Liver (tissue), 9 donors: ENCODE results near the gene ARHGAP6. TPM values are rescaled to one million over a fixed set of nuclear protein-coding genes. Genes with fewer than 3 reads are reported as not detected.

Source experiments
- DNase-seq: peaks from one replicate; pipeline ENCODE4 v3.0.0-alpha.2; 2017; ENCODE audit warnings: low spot score
- H3K27ac ChIP-seq, 2 donors: one replicate each; pipeline ENCODE4 v1.7.0; 2013; ENCODE audit warnings: inconsistent platforms in 2 of 2, low read length in 2 of 2, control low read depth in 1 of 2, low read depth in 1 of 2, mild to moderate bottlenecking in 1 of 2
- H3K27me3 ChIP-seq, 4 donors: one replicate each; pipeline versions ENCODE4 v1.6.1 to v1.7.0; 2013; ENCODE audit warnings: low read length in 3 of 4, inconsistent platforms in 1 of 4, mild to moderate bottlenecking in 1 of 4, moderate library complexity in 1 of 4; ENCODE audit not compliant: control insufficient read depth in 4 of 4, insufficient read depth in 4 of 4
- H3K36me3 ChIP-seq, 4 donors: one replicate each; pipeline versions ENCODE4 v1.6.1 to v1.7.0; 2013; ENCODE audit warnings: low read length in 3 of 4, mild to moderate bottlenecking in 3 of 4, low read depth in 1 of 4, moderate library complexity in 1 of 4; ENCODE audit not compliant: control insufficient read depth in 4 of 4, insufficient read depth in 3 of 4
- H3K4me1 ChIP-seq, 4 donors: one replicate each; pipeline versions ENCODE4 v1.6.1 to v1.7.0; 2013; ENCODE audit warnings: low read length in 3 of 4, mild to moderate bottlenecking in 3 of 4, moderate library complexity in 1 of 4; ENCODE audit not compliant: control insufficient read depth in 4 of 4, insufficient read depth in 4 of 4
- H3K4me3 ChIP-seq, 3 donors: one replicate each; pipeline versions ENCODE4 v1.6.1 to v1.7.0; 2013; ENCODE audit warnings: low read length in 3 of 3, control low read depth in 1 of 3, low read depth in 1 of 3, mild to moderate bottlenecking in 1 of 3
- H3K9ac ChIP-seq, 2 donors: one replicate each; pipeline ENCODE4 v1.7.0; 2013; ENCODE audit warnings: low read length in 2 of 2, mild to moderate bottlenecking in 2 of 2, moderate library complexity in 2 of 2, control low read depth in 1 of 2, low read depth in 1 of 2
- H3K9me3 ChIP-seq, 4 donors: one replicate each; pipeline versions ENCODE4 v1.6.1 to v1.7.0; 2013; ENCODE audit warnings: low read length in 3 of 4; ENCODE audit not compliant: control insufficient read depth in 4 of 4
- FOXA1 ChIP-seq: IDR thresholded peaks from 2 replicates; pipeline ENCODE4 v1.6.1; 2016; ENCODE audit warnings: antibody characterized with exemption
- GABPA ChIP-seq, 2 donors: IDR thresholded peaks in 1 of 2; conservative IDR thresholded peaks in 1 of 2; 2 replicates each; pipeline ENCODE4 v1.6.1; 2016; ENCODE audit warnings: antibody characterized with exemption in 2 of 2, mild to moderate bottlenecking in 1 of 2, moderate library complexity in 1 of 2
- HNF4G ChIP-seq: IDR thresholded peaks from 2 replicates; pipeline ENCODE4 v1.6.1; 2016; ENCODE audit warnings: antibody characterized with exemption
- JUND ChIP-seq, 2 donors: IDR thresholded peaks; 2 replicates each; pipeline ENCODE4 v1.6.1; 2016; ENCODE audit warnings: antibody characterized with exemption in 2 of 2
- NR2F2 ChIP-seq: IDR thresholded peaks from 2 replicates; pipeline ENCODE4 v1.6.1; 2016; ENCODE audit warnings: antibody characterized with exemption
- RAD21 ChIP-seq, 2 donors: IDR thresholded peaks; 2 replicates each; pipeline ENCODE4 v1.6.1; 2016; ENCODE audit warnings: antibody characterized with exemption in 2 of 2, mild to moderate bottlenecking in 2 of 2
- RXRA ChIP-seq, 2 donors: IDR thresholded peaks; 2 replicates each; pipeline ENCODE4 v1.6.1; 2017 to 2018; ENCODE audit warnings: antibody characterized with exemption in 2 of 2, mild to moderate bottlenecking in 1 of 2
- SP1 ChIP-seq: IDR thresholded peaks from 2 replicates; pipeline ENCODE4 v1.6.1; 2018; ENCODE audit warnings: antibody characterized with exemption, mild to moderate bottlenecking
- TAF1 ChIP-seq: conservative IDR thresholded peaks from 2 replicates; pipeline ENCODE4 v1.6.1; 2016; ENCODE audit warnings: antibody characterized with exemption, mild to moderate bottlenecking
- YY1 ChIP-seq: IDR thresholded peaks from 2 replicates; pipeline ENCODE4 v1.6.1; 2016; ENCODE audit warnings: antibody characterized with exemption, mild to moderate bottlenecking
- WGBS: extraction: QIAGEN DNeasy Blood & Tissue Kit; methylation state at CpG from one replicate; pipeline ENCODE4 v1.1.7; 2013; 5-methylcytosine and 5-hydroxymethylcytosine counted together
- polyA plus RNA-seq, 2 donors: library from polyadenylated mRNA; stranded (reverse) in 1 of 2; unstranded in 1 of 2; fragments of 200-250 nt in 1 of 2; fragments of >200 nt in 1 of 2; fragmentation: Nextera tagmentation in 1 of 2; extraction: Ambion mirVana in 1 of 2; gene quantifications; one replicate each; pipeline versions ENCODE4 v1.2.1 to v1.2.3, GENCODE V29; 2013 to 2015
- total RNA-seq, 2 donors: library from RNA; depleted of rRNA; stranded (reverse); fragments of >200 nt; gene quantifications; one replicate each; pipeline ENCODE4 v1.2.3, GENCODE V29; 2014
- TF ChIP-seq, protein P1 (sequence below): fragments of 150-350 bp; IDR thresholded peaks from 2 replicates; pipeline ENCODE4 v1.5.1; 2017; ENCODE audit warnings: improper control_type of control experiment, low read depth, low read length; ENCODE audit not compliant: missing input control
- TF ChIP-seq, protein P2 (sequence below): IDR thresholded peaks from 2 replicates; pipeline ENCODE4 v1.6.1; 2016; ENCODE audit warnings: antibody characterized with exemption
- TF ChIP-seq, protein P3 (sequence below): IDR thresholded peaks from 2 replicates; pipeline ENCODE4 v1.6.1; 2016; ENCODE audit warnings: antibody characterized with exemption, mild to moderate bottlenecking
- TF ChIP-seq, protein P4 (sequence below): IDR thresholded peaks from 2 replicates; pipeline ENCODE4 v1.6.1; 2016; ENCODE audit warnings: antibody characterized with exemption
- TF ChIP-seq, protein P5 (sequence below): IDR thresholded peaks from 2 replicates; pipeline ENCODE4 v1.6.1; 2016; ENCODE audit warnings: antibody characterized with exemption
- donor health status: healthy.
- donor health status: healthy.
- donor health status: healthy.
- donor health status: healthy.
- donor health status: healthy.

Gene ARHGAP6
- total and polyA plus RNA-seq, 4 donors = 0.10 to 2.2 (median 0.65) TPM

DNA sequence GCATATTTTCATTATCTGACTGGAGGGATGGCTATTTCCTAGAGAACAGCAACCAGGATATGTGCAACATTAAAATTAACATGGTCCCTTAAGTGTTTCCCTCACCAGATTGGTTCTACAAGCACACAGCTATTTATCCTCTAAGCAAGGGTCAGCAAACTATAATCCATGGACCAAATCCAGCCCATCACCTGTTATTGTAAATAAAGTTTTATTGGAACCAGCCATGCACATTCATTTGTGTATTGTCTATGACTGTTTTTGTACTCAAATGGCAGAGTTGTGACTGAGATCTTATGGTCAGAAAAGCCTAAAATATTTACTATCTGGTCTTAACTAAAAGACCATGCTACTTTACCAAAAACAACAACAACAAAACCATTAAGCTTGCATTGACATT lies 294.6 kb downstream of the ARHGAP6 start:
- Histone ChIP-seq H3K9ac (no peak overlapping the region), H3K27ac (no peak overlapping the region), H3K9me3 (no peaks in the 10 kb centered on the region), H3K4me1 (no peaks in the 10 kb centered on the region), H3K4me3 (no peak overlapping the region), H3K36me3 (no peaks in the 10 kb centered on the region), H3K27me3 (no peaks in the 10 kb centered on the region)
- TF ChIP-seq, protein P1, sequence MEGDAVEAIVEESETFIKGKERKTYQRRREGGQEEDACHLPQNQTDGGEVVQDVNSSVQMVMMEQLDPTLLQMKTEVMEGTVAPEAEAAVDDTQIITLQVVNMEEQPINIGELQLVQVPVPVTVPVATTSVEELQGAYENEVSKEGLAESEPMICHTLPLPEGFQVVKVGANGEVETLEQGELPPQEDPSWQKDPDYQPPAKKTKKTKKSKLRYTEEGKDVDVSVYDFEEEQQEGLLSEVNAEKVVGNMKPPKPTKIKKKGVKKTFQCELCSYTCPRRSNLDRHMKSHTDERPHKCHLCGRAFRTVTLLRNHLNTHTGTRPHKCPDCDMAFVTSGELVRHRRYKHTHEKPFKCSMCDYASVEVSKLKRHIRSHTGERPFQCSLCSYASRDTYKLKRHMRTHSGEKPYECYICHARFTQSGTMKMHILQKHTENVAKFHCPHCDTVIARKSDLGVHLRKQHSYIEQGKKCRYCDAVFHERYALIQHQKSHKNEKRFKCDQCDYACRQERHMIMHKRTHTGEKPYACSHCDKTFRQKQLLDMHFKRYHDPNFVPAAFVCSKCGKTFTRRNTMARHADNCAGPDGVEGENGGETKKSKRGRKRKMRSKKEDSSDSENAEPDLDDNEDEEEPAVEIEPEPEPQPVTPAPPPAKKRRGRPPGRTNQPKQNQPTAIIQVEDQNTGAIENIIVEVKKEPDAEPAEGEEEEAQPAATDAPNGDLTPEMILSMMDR = no peak
- TF ChIP-seq, protein P2, sequence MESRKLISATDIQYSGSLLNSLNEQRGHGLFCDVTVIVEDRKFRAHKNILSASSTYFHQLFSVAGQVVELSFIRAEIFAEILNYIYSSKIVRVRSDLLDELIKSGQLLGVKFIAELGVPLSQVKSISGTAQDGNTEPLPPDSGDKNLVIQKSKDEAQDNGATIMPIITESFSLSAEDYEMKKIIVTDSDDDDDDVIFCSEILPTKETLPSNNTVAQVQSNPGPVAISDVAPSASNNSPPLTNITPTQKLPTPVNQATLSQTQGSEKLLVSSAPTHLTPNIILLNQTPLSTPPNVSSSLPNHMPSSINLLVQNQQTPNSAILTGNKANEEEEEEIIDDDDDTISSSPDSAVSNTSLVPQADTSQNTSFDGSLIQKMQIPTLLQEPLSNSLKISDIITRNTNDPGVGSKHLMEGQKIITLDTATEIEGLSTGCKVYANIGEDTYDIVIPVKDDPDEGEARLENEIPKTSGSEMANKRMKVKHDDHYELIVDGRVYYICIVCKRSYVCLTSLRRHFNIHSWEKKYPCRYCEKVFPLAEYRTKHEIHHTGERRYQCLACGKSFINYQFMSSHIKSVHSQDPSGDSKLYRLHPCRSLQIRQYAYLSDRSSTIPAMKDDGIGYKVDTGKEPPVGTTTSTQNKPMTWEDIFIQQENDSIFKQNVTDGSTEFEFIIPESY = no peak
- TF ChIP-seq FOXA1 (no peak), SP1 (no peak), YY1 (no peak), JUND (IDR thresholded peaks at IDR 0.05) (no peak), HNF4G (no peak), RXRA (IDR thresholded peaks at IDR 0.05) (no peak), RAD21 (IDR thresholded peaks at IDR 0.05) (no peak), NR2F2 (no peak), TAF1 (no peak), GABPA (IDR thresholded peaks at IDR 0.05 in 1 of 2, conservative IDR thresholded peaks at IDR 0.05 in 1 of 2) (no peak)
- TF ChIP-seq, protein P3, sequence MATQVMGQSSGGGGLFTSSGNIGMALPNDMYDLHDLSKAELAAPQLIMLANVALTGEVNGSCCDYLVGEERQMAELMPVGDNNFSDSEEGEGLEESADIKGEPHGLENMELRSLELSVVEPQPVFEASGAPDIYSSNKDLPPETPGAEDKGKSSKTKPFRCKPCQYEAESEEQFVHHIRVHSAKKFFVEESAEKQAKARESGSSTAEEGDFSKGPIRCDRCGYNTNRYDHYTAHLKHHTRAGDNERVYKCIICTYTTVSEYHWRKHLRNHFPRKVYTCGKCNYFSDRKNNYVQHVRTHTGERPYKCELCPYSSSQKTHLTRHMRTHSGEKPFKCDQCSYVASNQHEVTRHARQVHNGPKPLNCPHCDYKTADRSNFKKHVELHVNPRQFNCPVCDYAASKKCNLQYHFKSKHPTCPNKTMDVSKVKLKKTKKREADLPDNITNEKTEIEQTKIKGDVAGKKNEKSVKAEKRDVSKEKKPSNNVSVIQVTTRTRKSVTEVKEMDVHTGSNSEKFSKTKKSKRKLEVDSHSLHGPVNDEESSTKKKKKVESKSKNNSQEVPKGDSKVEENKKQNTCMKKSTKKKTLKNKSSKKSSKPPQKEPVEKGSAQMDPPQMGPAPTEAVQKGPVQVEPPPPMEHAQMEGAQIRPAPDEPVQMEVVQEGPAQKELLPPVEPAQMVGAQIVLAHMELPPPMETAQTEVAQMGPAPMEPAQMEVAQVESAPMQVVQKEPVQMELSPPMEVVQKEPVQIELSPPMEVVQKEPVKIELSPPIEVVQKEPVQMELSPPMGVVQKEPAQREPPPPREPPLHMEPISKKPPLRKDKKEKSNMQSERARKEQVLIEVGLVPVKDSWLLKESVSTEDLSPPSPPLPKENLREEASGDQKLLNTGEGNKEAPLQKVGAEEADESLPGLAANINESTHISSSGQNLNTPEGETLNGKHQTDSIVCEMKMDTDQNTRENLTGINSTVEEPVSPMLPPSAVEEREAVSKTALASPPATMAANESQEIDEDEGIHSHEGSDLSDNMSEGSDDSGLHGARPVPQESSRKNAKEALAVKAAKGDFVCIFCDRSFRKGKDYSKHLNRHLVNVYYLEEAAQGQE = no peak
- TF ChIP-seq, protein P4, sequence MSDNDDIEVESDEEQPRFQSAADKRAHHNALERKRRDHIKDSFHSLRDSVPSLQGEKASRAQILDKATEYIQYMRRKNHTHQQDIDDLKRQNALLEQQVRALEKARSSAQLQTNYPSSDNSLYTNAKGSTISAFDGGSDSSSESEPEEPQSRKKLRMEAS = no peak
- TF ChIP-seq, protein P5, sequence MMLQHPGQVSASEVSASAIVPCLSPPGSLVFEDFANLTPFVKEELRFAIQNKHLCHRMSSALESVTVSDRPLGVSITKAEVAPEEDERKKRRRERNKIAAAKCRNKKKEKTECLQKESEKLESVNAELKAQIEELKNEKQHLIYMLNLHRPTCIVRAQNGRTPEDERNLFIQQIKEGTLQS = no peak
- DNase-seq = no peak

DNA sequence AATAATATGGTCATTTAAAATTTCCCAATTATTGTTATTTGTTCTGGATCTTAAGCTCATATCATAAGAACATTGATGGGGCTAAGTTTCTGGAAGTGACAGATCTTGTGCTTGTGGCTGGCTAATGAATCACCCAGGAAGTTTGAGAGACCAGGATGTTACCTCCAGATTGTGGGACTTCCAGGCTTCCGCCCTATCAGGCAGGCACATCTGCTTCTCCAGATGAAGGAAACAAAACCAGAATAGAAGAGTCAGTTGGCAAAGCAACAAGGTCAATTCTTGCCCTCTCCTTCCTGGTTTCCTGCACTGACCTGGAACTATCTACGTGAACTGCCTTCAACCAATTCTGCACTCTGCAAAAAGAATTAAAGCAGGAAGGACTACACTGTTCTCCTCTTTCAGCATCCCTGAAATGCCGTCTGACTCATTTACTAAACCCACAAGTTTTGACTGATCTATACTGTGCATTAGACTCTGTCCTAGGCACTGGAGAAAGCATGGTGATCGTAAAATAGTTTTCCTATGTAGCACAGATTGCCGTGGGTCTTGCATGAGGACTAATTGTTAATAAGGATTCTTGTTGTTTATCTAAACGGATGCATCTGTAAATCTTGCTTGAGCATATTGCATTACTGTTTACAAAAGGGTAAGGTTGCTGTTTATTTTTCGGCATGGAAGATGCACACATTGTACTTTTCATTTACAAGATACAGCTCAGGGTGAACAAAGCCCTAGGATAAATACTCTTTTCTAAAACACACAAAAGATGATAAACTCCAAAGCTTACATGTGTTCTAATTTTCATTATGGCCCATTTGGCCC lies 297.9 kb downstream of the ARHGAP6 start:
- no peak overlapping the region for H3K4me3 ChIP-seq
- TF ChIP-seq HNF4G (no peak), NR2F2 (peak; percentile 35)
- no peak overlapping the region for H3K27ac ChIP-seq
- DNase-seq = no peak
- H3K4me1 ChIP-seq = no peaks in the 10 kb centered on the region
- H3K36me3 ChIP-seq = no peaks in the 10 kb centered on the region
- H3K27me3 ChIP-seq = no peaks in the 10 kb centered on the region
- H3K9ac ChIP-seq = no peak overlapping the region
- WGBS = 64% methylated on average over 7 of the region's 7 CpGs
- H3K9me3 ChIP-seq = no peaks in the 10 kb centered on the region
